ENCODE data around the gene MBNL2. TPM values are rescaled to one million over a fixed set of nuclear protein-coding genes. Genes with fewer than 3 reads are reported as not detected.

Gene MBNL2
- total RNA-seq, 1 experiment from 2014 or later = 0.85 TPM

GRCh38 chr13:97333983-97334382 lies 111.8 kb downstream of the MBNL2 start:
- no peaks in the 10 kb centered on the region for H3K36me3 Mint-ChIP-seq
- TF ChIP-seq TP53 (CRISPR knock-in tag; IDR thresholded peaks at IDR 0.05) (no peak), E2F4 (CRISPR knock-in tag; IDR thresholded peaks at IDR 0.05; ENCODE audit: borderline replicate concordance, low read depth) (no peak), NFATC4 (CRISPR knock-in tag; IDR thresholded peaks at IDR 0.05) (no peak)
- ChIA-PET POLR2A (no interaction called here), CTCF (interaction anchor here (1.5 to 1.8 kb wide), 2 partner anchors 11 to 67 kb away, joined by 4 to 6 read pairs; no protein-coding TSS in a partner anchor)
- DNase-seq (ENCODE audit: low spot score) (no peak), ATAC-seq (no peak)
- peaks cover 10% of the 10 kb centered on the region for H3K4me1 Mint-ChIP-seq
- H3K27ac Mint-ChIP-seq = no peak overlapping the region
- no peak overlapping the region for H3K4me3 Mint-ChIP-seq
- H3K9me3 Mint-ChIP-seq = no peaks in the 10 kb centered on the region
- H3K27me3 Mint-ChIP-seq (ENCODE audit: low read depth) = no peaks in the 10 kb centered on the region

GRCh38 chr13:97334690-97335089 lies 112.6 kb downstream of the MBNL2 start:
- ChIA-PET CTCF (interaction anchor here (1.8 kb wide), 1 partner anchor 10 kb away, joined by 6 read pairs; no protein-coding TSS in a partner anchor), POLR2A (no interaction called here)
- no peaks in the 10 kb centered on the region for H3K27me3 Mint-ChIP-seq (ENCODE audit: low read depth)
- TF ChIP-seq ETV6 (CRISPR knock-in tag; IDR thresholded peaks at IDR 0.05) (no peak), SOX15 (CRISPR knock-in tag; IDR thresholded peaks at IDR 0.05) (no peak), NFE2L1 (CRISPR knock-in tag; IDR thresholded peaks at IDR 0.05) (no peak), ARID4B (CRISPR knock-in tag; IDR thresholded peaks at IDR 0.05; ENCODE audit: borderline replicate concordance) (no peak), E2F4 (CRISPR knock-in tag; IDR thresholded peaks at IDR 0.05; ENCODE audit: borderline replicate concordance, low read depth) (no peak), JUN (CRISPR knock-in tag; IDR thresholded peaks at IDR 0.05) (no peak), GABPB1 (CRISPR knock-in tag; IDR thresholded peaks at IDR 0.05) (no peak), PREB (CRISPR knock-in tag; IDR thresholded peaks at IDR 0.05; ENCODE audit: borderline replicate concordance) (no peak), AR (CRISPR knock-in tag; IDR thresholded peaks at IDR 0.05) (no peak), E2F5 (CRISPR knock-in tag; IDR thresholded peaks at IDR 0.05) (no peak)
- H3K27ac Mint-ChIP-seq = no peak overlapping the region
- no peak overlapping the region for H3K4me3 Mint-ChIP-seq
- no peak for ATAC-seq
- H3K4me1 Mint-ChIP-seq = peaks cover 6% of the 10 kb centered on the region; the same call in 1 of the 2 replicates
- no peaks in the 10 kb centered on the region for H3K9me3 Mint-ChIP-seq
- H3K36me3 Mint-ChIP-seq = no peaks in the 10 kb centered on the region
- no peak for DNase-seq (ENCODE audit: low spot score)
